ENCODE data around the gene SEC61B. TPM values are rescaled to one million over a fixed set of nuclear protein-coding genes. Genes with fewer than 3 reads are reported as not detected.

The SEC61B gene
- total and polyA plus RNA-seq, 3 experiments from 2014 or later, result 195 to 433 (median 202) TPM

DNA sequence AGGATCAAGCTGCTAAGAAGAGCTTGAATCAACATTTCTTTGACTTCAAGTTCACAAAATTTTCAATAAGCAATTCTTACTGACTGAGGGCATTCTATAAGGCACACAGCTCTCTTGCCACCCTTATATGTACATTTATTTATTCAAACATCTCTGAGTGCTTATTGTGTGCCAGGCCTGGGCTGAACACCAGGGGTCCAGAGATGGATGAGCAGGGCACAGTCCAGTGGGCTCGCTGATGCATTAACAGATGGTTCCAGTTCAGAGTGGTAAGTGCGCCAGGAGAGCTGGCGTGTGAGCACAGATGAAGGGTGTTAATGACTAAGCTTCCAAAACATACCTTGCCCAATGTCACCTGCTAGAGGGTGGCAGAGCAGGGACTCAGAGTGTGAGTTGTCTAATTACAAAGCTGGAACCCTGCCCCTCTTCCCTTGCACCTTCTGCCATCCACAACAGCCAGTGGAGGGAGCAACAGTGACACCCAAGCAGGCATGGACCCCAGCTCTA lies 24.9 kb upstream of the SEC61B start:
- no peak overlapping the region for H3K27ac ChIP-seq (ENCODE audit: low read depth, low read length)
- no peaks in the 10 kb centered on the region for H3K36me3 ChIP-seq (ENCODE audit: insufficient read depth, low read length)
- Mint-ChIP-seq H3K9me3 (peaks cover 0 to 4% (median 0%) of the 10 kb centered on the region in 5 donors), H3K4me1 (peaks cover 0 to 8% (median 2%) of the 10 kb centered on the region in 3 donors), H3K27ac (no peak overlapping the region), H3K36me3 (peaks cover 0 to 4% (median 0%) of the 10 kb centered on the region in 3 donors), H3K27me3 (peaks cover 0 to 5% of the 10 kb centered on the region in 2 donors), H3K4me3 (no peak overlapping the region)
- ChIA-PET CTCF (interaction anchor here (1.0 to 2.3 kb wide), 3 partner anchors 10 to 14 kb away, joined by 3 to 9 read pairs (median 4); no protein-coding TSS in a partner anchor), POLR2A (no interaction called here)
- no peaks in the 10 kb centered on the region for H3K9me3 ChIP-seq (ENCODE audit: low read length)
- no peak overlapping the region for H3K4me3 ChIP-seq (ENCODE audit: low read length)
- H3K27me3 ChIP-seq (ENCODE audit: insufficient read depth, low read length, poor library complexity, severe bottlenecking), result no peaks in the 10 kb centered on the region
- DNase-seq, result no peak
- H3K4me1 ChIP-seq (ENCODE audit: insufficient read depth, low read length), result no peaks in the 10 kb centered on the region

DNA sequence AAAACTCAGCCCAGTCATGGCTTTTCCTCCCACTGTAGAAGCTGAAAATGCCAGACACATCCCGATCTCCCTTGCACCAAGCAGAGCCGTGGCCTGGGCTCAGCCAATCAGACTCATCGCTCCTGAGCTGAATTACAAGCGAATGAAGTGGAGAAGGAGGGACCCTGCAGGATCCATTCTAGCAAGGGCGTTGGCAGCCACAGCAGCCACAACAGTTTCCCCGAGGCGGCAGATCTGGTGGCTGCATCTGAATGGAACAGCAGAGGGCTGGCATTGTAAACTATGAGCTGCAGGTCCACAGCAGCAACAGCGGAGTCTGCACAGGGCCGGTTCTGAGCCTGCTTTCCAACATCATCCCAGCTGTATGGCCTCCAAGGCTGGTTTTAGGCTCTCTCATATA lies 24.1 kb upstream of the SEC61B start:
- Mint-ChIP-seq H3K27me3 (peaks cover 0 to 5% of the 10 kb centered on the region in 2 donors), H3K27ac (peak overlapping the region in 1 of 8 donors; percentile 24), H3K4me1 (peaks cover 0 to 8% (median 2%) of the 10 kb centered on the region in 3 donors), H3K36me3 (peaks cover 0 to 4% (median 0%) of the 10 kb centered on the region in 3 donors), H3K4me3 (no peak overlapping the region), H3K9me3 (peaks cover 0 to 4% (median 0%) of the 10 kb centered on the region in 5 donors)
- H3K9me3 ChIP-seq (ENCODE audit: low read length), result no peaks in the 10 kb centered on the region
- no peak for DNase-seq
- CTCF ChIA-PET, result interaction anchor here (1.0 to 2.3 kb wide), 3 partner anchors 11 to 15 kb away, joined by 3 to 9 read pairs (median 4); no protein-coding TSS in a partner anchor
- H3K27ac ChIP-seq (ENCODE audit: low read depth, low read length), result no peak overlapping the region
- H3K27me3 ChIP-seq (ENCODE audit: insufficient read depth, low read length, poor library complexity, severe bottlenecking), result no peaks in the 10 kb centered on the region
- no peak overlapping the region for H3K4me3 ChIP-seq (ENCODE audit: low read length)
- H3K36me3 ChIP-seq (ENCODE audit: insufficient read depth, low read length), result no peaks in the 10 kb centered on the region
- no peaks in the 10 kb centered on the region for H3K4me1 ChIP-seq (ENCODE audit: insufficient read depth, low read length)
- POLR2A ChIA-PET, result no interaction called here

DNA sequence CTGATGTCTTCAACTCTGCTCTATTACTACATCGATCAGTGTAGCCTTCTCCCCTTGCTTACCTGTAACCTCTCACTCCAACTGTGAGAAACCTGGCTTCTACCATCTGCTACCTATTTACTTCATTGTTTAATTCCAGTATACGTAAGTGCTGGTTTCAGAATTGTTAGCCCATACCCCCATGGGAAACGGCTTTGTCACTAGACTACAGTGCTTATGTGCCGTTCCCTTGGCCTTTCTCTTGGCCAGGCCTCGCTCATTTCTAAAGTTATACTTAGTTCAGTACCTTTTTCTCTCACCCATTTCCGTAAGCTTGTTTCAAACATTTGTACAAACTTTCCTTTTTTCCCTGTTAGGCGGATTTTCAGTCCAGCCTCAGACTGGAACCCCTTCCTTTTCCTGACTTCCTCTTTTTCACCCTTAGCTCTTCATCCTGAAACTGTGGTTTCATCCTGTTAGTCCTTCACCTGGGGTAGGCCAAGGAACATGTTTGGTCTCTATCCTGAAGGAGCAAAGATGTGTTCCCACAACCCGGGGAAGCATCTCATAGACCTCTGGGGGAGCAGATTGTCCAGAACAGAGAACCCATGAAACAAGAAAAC lies 22.0 kb upstream of the SEC61B start:
- H3K27ac Mint-ChIP-seq, result peak overlapping the region in 1 of 8 donors; percentile 0
- peaks cover 0 to 8% (median 0%) of the 10 kb centered on the region in 3 donors for H3K4me1 Mint-ChIP-seq
- CTCF ChIA-PET, result no interaction called here

DNA sequence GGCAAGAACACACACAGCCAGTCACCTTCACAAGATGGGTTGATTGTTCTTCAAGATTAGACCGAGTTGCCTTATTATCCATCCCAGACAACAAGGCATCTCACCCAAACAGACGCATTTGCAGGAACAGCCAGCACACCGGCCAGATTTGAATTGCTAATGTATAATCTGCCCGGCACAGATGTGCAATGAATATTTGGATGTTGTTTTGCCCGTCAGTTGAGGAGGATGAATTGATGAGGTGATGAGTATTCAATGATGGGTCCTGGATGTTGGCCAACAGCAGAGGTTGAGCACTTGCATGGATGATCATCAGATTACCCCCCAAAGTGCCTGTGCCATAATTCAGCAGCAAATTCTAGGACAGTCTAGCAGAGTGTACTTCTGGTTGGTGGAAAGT lies 20.5 kb upstream of the SEC61B start:
- ChIA-PET CTCF (interaction anchor here (1.4 kb wide), 1 partner anchor 17 kb away, joined by 6 read pairs; no protein-coding TSS in a partner anchor), POLR2A (no interaction called here)
- Histone ChIP-seq H3K36me3 (ENCODE audit: insufficient read depth, low read length) (no peaks in the 10 kb centered on the region), H3K27ac (ENCODE audit: low read depth, low read length) (no peak overlapping the region), H3K4me3 (ENCODE audit: low read length) (no peak overlapping the region), H3K27me3 (ENCODE audit: insufficient read depth, low read length, poor library complexity, severe bottlenecking) (no peaks in the 10 kb centered on the region), H3K4me1 (ENCODE audit: insufficient read depth, low read length) (no peaks in the 10 kb centered on the region), H3K9me3 (ENCODE audit: low read length) (no peaks in the 10 kb centered on the region)
- DNase-seq, result no peak
- Mint-ChIP-seq H3K9me3 (peaks cover 0 to 8% (median 5%) of the 10 kb centered on the region in 5 donors), H3K27ac (no peak overlapping the region), H3K27me3 (peaks cover 0 to 9% of the 10 kb centered on the region in 2 donors), H3K36me3 (peaks cover 0 to 5% (median 0%) of the 10 kb centered on the region in 3 donors), H3K4me1 (peaks cover 0 to 4% (median 0%) of the 10 kb centered on the region in 3 donors), H3K4me3 (no peak overlapping the region)

More for the DNA sequence above, 22.0 kb upstream of the SEC61B start:
- H3K27me3 ChIP-seq (ENCODE audit: insufficient read depth, low read length, poor library complexity, severe bottlenecking), result no peaks in the 10 kb centered on the region
- H3K4me1 ChIP-seq (ENCODE audit: insufficient read depth, low read length), result no peaks in the 10 kb centered on the region
- Mint-ChIP-seq H3K27me3 (peaks cover 0 to 4% of the 10 kb centered on the region in 2 donors), H3K4me3 (no peak overlapping the region), H3K36me3 (no peaks in the 10 kb centered on the region), H3K9me3 (peaks cover 0 to 2% (median 2%) of the 10 kb centered on the region in 5 donors)
- no peak overlapping the region for H3K4me3 ChIP-seq (ENCODE audit: low read length)
- no peaks in the 10 kb centered on the region for H3K9me3 ChIP-seq (ENCODE audit: low read length)
- H3K27ac ChIP-seq (ENCODE audit: low read depth, low read length), result no peak overlapping the region
- no peak for DNase-seq
- H3K36me3 ChIP-seq (ENCODE audit: insufficient read depth, low read length), result no peaks in the 10 kb centered on the region
- POLR2A ChIA-PET, result no interaction called here

DNA sequence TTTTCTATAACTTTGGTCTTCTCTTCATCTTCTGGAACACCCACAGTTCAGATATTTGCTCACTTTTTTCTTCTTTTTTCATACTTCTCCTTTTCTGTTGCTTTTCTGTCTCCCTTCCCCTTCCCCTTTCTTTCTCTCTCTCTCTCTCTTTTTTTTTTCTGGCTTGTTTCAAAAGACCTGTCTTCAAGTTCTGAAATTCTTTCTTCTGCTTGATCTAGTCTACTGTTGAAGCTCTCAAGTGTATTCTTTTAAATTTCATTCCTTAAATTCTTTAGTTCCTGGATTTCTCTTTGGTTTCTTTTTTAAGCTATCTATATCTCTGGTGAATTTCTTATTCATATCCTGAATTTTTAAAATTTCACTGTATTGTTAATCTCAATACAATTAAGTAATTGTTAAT lies 11.5 kb upstream of the SEC61B start:
- POLR2A ChIA-PET, result no interaction called here
- no peaks in the 10 kb centered on the region for H3K4me1 ChIP-seq (ENCODE audit: insufficient read depth, low read length)
- H3K36me3 ChIP-seq (ENCODE audit: insufficient read depth, low read length), result no peaks in the 10 kb centered on the region
- CTCF ChIA-PET, result no interaction called here
- no peaks in the 10 kb centered on the region for H3K27me3 ChIP-seq (ENCODE audit: insufficient read depth, low read length, poor library complexity, severe bottlenecking)
- Mint-ChIP-seq H3K4me1 (peaks cover 6 to 7% (median 6%) of the 10 kb centered on the region in 3 donors), H3K9me3 (peaks cover 22 to 41% (median 29%) of the 10 kb centered on the region in 5 donors), H3K27ac (no peak overlapping the region), H3K36me3 (peaks cover 11 to 52% (median 18%) of the 10 kb centered on the region in 3 donors), H3K27me3 (peaks cover 6 to 11% of the 10 kb centered on the region in 2 donors), H3K4me3 (no peak overlapping the region)
- DNase-seq, result no peak
- H3K27ac ChIP-seq (ENCODE audit: low read depth, low read length), result no peak overlapping the region
- H3K9me3 ChIP-seq (ENCODE audit: low read length), result no peaks in the 10 kb centered on the region
- H3K4me3 ChIP-seq (ENCODE audit: low read length), result no peak overlapping the region

DNA sequence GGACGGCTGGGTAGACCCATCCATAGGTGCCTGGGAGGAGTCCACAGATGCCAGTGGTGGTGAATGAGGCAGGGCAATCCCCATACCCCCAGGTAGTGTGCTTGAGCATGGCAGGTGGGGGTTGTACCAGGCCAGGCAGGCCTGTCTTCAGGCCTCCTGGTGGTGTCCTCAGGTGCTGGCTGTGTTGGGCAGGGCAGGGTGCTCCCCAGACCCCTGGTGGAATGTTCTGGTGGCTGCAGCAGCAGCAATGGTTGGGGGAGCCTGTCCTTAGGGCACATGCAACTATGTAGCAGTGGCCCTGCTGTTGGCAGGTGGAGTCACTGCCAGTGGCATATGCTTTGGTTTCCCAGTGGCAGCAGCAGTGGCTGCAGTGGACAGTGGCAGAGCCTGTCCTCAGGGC lies 10.3 kb upstream of the SEC61B start:
- Mint-ChIP-seq H3K27ac (no peak overlapping the region), H3K9me3 (peaks cover 19 to 37% (median 29%) of the 10 kb centered on the region in 5 donors), H3K4me1 (peaks cover 8 to 13% (median 12%) of the 10 kb centered on the region in 3 donors), H3K36me3 (peaks cover 16 to 49% (median 18%) of the 10 kb centered on the region in 3 donors), H3K4me3 (no peak overlapping the region), H3K27me3 (peaks cover 4 to 11% of the 10 kb centered on the region in 2 donors)
- Histone ChIP-seq H3K4me1 (ENCODE audit: insufficient read depth, low read length) (no peaks in the 10 kb centered on the region), H3K27me3 (ENCODE audit: insufficient read depth, low read length, poor library complexity, severe bottlenecking) (no peaks in the 10 kb centered on the region), H3K36me3 (ENCODE audit: insufficient read depth, low read length) (no peaks in the 10 kb centered on the region), H3K27ac (ENCODE audit: low read depth, low read length) (no peak overlapping the region), H3K9me3 (ENCODE audit: low read length) (no peaks in the 10 kb centered on the region), H3K4me3 (ENCODE audit: low read length) (no peak overlapping the region)
- POLR2A ChIA-PET, result no interaction called here
- DNase-seq, result no peak
- CTCF ChIA-PET, result no interaction called here

DNA sequence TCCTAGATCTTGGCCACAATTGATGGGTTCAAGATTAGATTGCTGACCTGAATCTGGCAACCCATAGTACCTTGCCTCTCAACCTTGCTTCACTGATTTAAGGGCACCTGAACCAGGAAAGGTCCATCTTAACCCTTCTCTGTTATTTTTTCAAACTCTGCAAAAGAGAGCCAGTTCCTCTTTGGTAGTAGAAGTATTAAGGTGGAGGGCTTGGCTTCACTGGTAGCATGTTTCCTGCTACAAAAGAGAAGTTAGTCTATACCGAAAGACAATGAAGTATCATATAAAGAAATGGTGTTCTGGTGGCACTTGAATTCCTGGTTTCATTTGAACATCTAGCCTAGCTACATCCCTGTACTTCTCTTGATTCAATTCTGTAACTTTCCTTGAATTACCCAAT lies 8.9 kb upstream of the SEC61B start:
- Histone ChIP-seq H3K36me3 (ENCODE audit: insufficient read depth, low read length) (peaks cover 7% of the 10 kb centered on the region), H3K4me3 (ENCODE audit: low read length) (no peak overlapping the region), H3K4me1 (ENCODE audit: insufficient read depth, low read length) (no peaks in the 10 kb centered on the region), H3K27ac (ENCODE audit: low read depth, low read length) (no peak overlapping the region), H3K27me3 (ENCODE audit: insufficient read depth, low read length, poor library complexity, severe bottlenecking) (no peaks in the 10 kb centered on the region), H3K9me3 (ENCODE audit: low read length) (no peaks in the 10 kb centered on the region)
- Mint-ChIP-seq H3K36me3 (peaks cover 25 to 41% (median 29%) of the 10 kb centered on the region in 3 donors), H3K9me3 (peaks cover 17 to 24% (median 22%) of the 10 kb centered on the region in 5 donors), H3K27ac (peak overlapping the region in 1 of 8 donors; percentile 34), H3K4me3 (no peak overlapping the region), H3K27me3 (peaks cover 3 to 11% of the 10 kb centered on the region in 2 donors), H3K4me1 (peaks cover 18 to 27% (median 26%) of the 10 kb centered on the region in 3 donors)
- no peak for DNase-seq
- ChIA-PET POLR2A (no interaction called here), CTCF (no interaction called here)

DNA sequence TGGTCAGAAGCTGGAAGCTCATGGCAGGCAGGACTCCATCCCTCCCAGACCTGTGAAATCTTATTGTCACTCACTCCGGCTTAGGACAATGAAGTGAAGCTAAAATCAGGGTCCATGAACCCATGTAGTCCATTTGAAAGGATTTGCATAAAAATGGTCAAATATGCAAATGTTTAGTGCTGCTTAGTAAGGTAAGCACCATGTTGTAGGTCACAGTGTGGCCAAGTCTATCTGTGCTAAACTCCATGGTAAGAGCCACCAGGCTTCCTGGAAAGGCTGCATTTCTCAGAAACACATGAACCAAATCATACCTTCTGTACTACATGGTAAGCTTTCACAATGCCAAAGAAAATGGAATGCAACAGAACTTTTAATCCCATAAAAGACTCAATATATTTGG lies 6.0 kb upstream of the SEC61B start:
- ChIA-PET CTCF (interaction anchor here (1.6 kb wide), 1 partner anchor 16 kb away, joined by 7 read pairs; no protein-coding TSS in a partner anchor), POLR2A (no interaction called here)
- no peak overlapping the region for H3K27ac Mint-ChIP-seq
- H3K4me1 ChIP-seq (ENCODE audit: insufficient read depth, low read length), result peaks cover 20% of the 10 kb centered on the region
- no peak overlapping the region for H3K27ac ChIP-seq (ENCODE audit: low read depth, low read length)
- peaks cover 22 to 37% (median 30%) of the 10 kb centered on the region in 3 donors for H3K36me3 Mint-ChIP-seq
- H3K27me3 Mint-ChIP-seq, result peaks cover 0 to 3% of the 10 kb centered on the region in 2 donors
- no peak for DNase-seq
- peaks cover 0 to 4% (median 2%) of the 10 kb centered on the region in 5 donors for H3K9me3 Mint-ChIP-seq
- no peaks in the 10 kb centered on the region for H3K27me3 ChIP-seq (ENCODE audit: insufficient read depth, low read length, poor library complexity, severe bottlenecking)
- peaks cover 13% of the 10 kb centered on the region for H3K36me3 ChIP-seq (ENCODE audit: insufficient read depth, low read length)
- peaks cover 43 to 56% (median 53%) of the 10 kb centered on the region in 3 donors for H3K4me1 Mint-ChIP-seq
- no peak overlapping the region for H3K4me3 ChIP-seq (ENCODE audit: low read length)
- no peaks in the 10 kb centered on the region for H3K9me3 ChIP-seq (ENCODE audit: low read length)
- H3K4me3 Mint-ChIP-seq, result no peak overlapping the region
